B cell (primary cell): Measurements from ENCODE around the gene RBMX2. TPM values are rescaled to one million over a fixed set of nuclear protein-coding genes. Genes with fewer than 3 reads are reported as not detected.
"Not testable (repeated sequence)": the region's sequence is repeated elsewhere in the genome, so short reads cannot be mapped to it uniquely, and the experiment has no call there.

Experiments used
- ATAC-seq: fragments of 200-7000 bp; cut with Tn5 transposase; one replicate; pipeline ENCODE4 v1.10.0; 2021; ENCODE audit warnings: low read depth, mild to moderate bottlenecking, moderate number of reproducible peaks, moderate library complexity
- CTCF ChIA-PET: fragments of 350-600 bp; sonication (Branson Sonifier 250); formaldehyde crosslinking; loops from one replicate; lab custom pipeline; 2021; ENCODE audit warnings: antibody characterized with exemption, inconsistent platforms; lab: Charles Lee
- POLR2A ChIA-PET: fragments of 350-600 bp; sonication (Branson Sonifier 250); formaldehyde crosslinking; loops from one replicate; lab custom pipeline; 2021; ENCODE audit warnings: antibody characterized with exemption; lab: Charles Lee
- DNase-seq: peaks from one replicate; pipeline ENCODE4 v3.0.0; 2013
- H2AFZ ChIP-seq: 2 replicates; pipeline ENCODE4 v1.6.1; 2012; ENCODE audit warnings: mild to moderate bottlenecking, low read depth, low read length; ENCODE audit not compliant: insufficient read depth, poor library complexity, severe bottlenecking
- H3K27ac ChIP-seq, 2 donors: 1 replicate in 1 of 2; 2 replicates in 1 of 2; pipeline ENCODE4 v1.5.1; 2012 to 2013; ENCODE audit warnings: low read length in 2 of 2, mild to moderate bottlenecking in 2 of 2, moderate library complexity in 1 of 2
- H3K27me3 ChIP-seq, 4 experiments: fragments of 200-600 bp in 1 of 4; sonication (generic) in 1 of 4; replicated peaks in 1 of 4; 1 replicate in 2 of 4; 2 replicates in 2 of 4; pipeline versions ENCODE4 v1.6.1 to v1.7.0; 2013 to 2016; ENCODE audit warnings: low read length in 3 of 4, mild to moderate bottlenecking in 2 of 4, mixed read lengths in 1 of 4, moderate library complexity in 1 of 4; ENCODE audit not compliant: insufficient read depth in 4 of 4, control insufficient read depth in 3 of 4; ENCODE audit errors: control extremely low read depth in 1 of 4
- H3K36me3 ChIP-seq, 2 experiments: replicated peaks in 1 of 2; 1 replicate in 1 of 2; 2 replicates in 1 of 2; pipeline versions ENCODE4 v1.6.1 to v1.7.1; 2013; ENCODE audit warnings: low read length in 1 of 2; ENCODE audit not compliant: insufficient read depth in 2 of 2, control insufficient read depth in 1 of 2; ENCODE audit errors: control extremely low read depth in 1 of 2, extremely low read depth in 1 of 2
- H3K4me1 ChIP-seq, 2 donors: fragments of 200-600 bp in 1 of 2; sonication (generic) in 1 of 2; 1 replicate in 1 of 2; 2 replicates in 1 of 2; pipeline versions ENCODE4 v1.5.1 to v1.6.1; 2013 to 2017; ENCODE audit warnings: low read length in 2 of 2; ENCODE audit not compliant: control insufficient read depth in 2 of 2, insufficient read depth in 2 of 2
- H3K4me2 ChIP-seq: replicated peaks from 2 replicates; pipeline ENCODE3; 2012; ENCODE audit warnings: mild to moderate bottlenecking, low read depth, low read length; ENCODE audit not compliant: poor library complexity, severe bottlenecking
- H3K4me3 ChIP-seq, 5 experiments: fragments of 200-600 bp in 1 of 5; sonication (generic) in 1 of 5; 1 replicate in 3 of 5; 2 replicates in 2 of 5; pipeline versions ENCODE4 v1.5.1 to v1.7.0; 2011 to 2016; ENCODE audit warnings: low read length in 4 of 5, mild to moderate bottlenecking in 4 of 5, low read depth in 2 of 5, control low read depth in 1 of 5, moderate library complexity in 1 of 5; ENCODE audit not compliant: insufficient read depth in 1 of 5; ENCODE audit errors: control extremely low read depth in 1 of 5, extremely low read depth in 1 of 5
- H3K79me2 ChIP-seq: fragments of 200-600 bp; sonication (generic); one replicate; pipeline ENCODE4 v1.6.0; 2016; ENCODE audit warnings: low read length; ENCODE audit not compliant: control insufficient read depth, insufficient read depth
- H3K9ac ChIP-seq: fragments of 200-600 bp; sonication (generic); 2 replicates; pipeline ENCODE4 v1.6.1; 2017; ENCODE audit warnings: mild to moderate bottlenecking, low read length, moderate library complexity
- H3K9me3 ChIP-seq, 3 donors: one replicate each; pipeline versions ENCODE4 v1.6.1 to v1.7.1; 2013; ENCODE audit warnings: low read length in 2 of 3; ENCODE audit not compliant: control insufficient read depth in 2 of 3, insufficient read depth in 1 of 3; ENCODE audit errors: control extremely low read depth in 1 of 3
- H4K20me1 ChIP-seq: 2 replicates; pipeline ENCODE4 v1.6.0; 2012; ENCODE audit warnings: mild to moderate bottlenecking, low read length; ENCODE audit not compliant: insufficient read depth, control insufficient read depth, poor library complexity, severe bottlenecking
- H3K27ac Mint-ChIP-seq: one replicate; pipeline ENCODE4 v1.8.0; 2021; ENCODE audit warnings: mixed read lengths
- H3K27me3 Mint-ChIP-seq: one replicate; pipeline ENCODE4 v1.8.0; 2021; ENCODE audit warnings: mixed read lengths
- H3K4me1 Mint-ChIP-seq: one replicate; pipeline ENCODE4 v1.8.0; 2021; ENCODE audit warnings: mixed read lengths
- H3K4me3 Mint-ChIP-seq: one replicate; pipeline ENCODE4 v1.8.0; 2021; ENCODE audit warnings: mixed read lengths
- H3K9me3 Mint-ChIP-seq: one replicate; pipeline ENCODE4 v1.8.0; 2022; ENCODE audit warnings: mixed read lengths; ENCODE audit not compliant: insufficient read depth
- EZH2 ChIP-seq: IDR thresholded peaks from 2 replicates; pipeline ENCODE4 v1.6.1; 2012; ENCODE audit warnings: borderline replicate concordance, low read depth, mild to moderate bottlenecking, moderate library complexity, low read length; ENCODE audit not compliant: insufficient read depth, poor library complexity, severe bottlenecking
- WGBS: methylation state at CpG from one replicate; pipeline ENCODE4 v1.1.5; 2013; ENCODE audit warnings: missing lambda C conversion rate; ENCODE audit not compliant: insufficient coverage; 5-methylcytosine and 5-hydroxymethylcytosine counted together
- intact Hi-C: fragments of 100-400 bp; cut with micrococcal nuclease; formaldehyde crosslinking; loops from one replicate; pipeline ENCODE4 v1.10.0; 2022
- polyA plus RNA-seq: library from polyadenylated mRNA; depleted of rRNA; stranded (reverse); fragments of >200 nt; gene quantifications from 2 replicates; pipeline ENCODE4 v1.2.3, GENCODE V29; 2012
- total RNA-seq, 2 donors: library from RNA; stranded (reverse); fragments of 120-200 nt in 1 of 2; gene quantifications; 1 replicate in 1 of 2; 2 replicates in 1 of 2; pipeline versions ENCODE4 v1.2.3 to v1.2.4, GENCODE V29; 2013 to 2022
- TF ChIP-seq, protein P1 (sequence below): fragments of 200-600 bp; IDR thresholded peaks from one replicate; pipeline ENCODE4 v1.8.0; 2022; ENCODE audit warnings: antibody characterized with exemption, mild to moderate bottlenecking

RBMX2 gene
- total and polyA plus RNA-seq, 2 donors (not counting 1 experiment from before 2014, with no cell fraction given) = 9.8 to 25.2 TPM

GRCh38 chrX:130419263-130419662 is 17.5 kb downstream of the RBMX2 start:
- Mint-ChIP-seq H3K4me1 (no peaks in the 10 kb centered on the region), H3K27me3 (peaks cover 4% of the 10 kb centered on the region), H3K27ac (no peak overlapping the region), H3K9me3 (no peaks in the 10 kb centered on the region), H3K4me3 (no peak overlapping the region)
- no peak overlapping the region for H2AFZ ChIP-seq
- no peaks in the 10 kb centered on the region for H4K20me1 ChIP-seq
- ATAC-seq (no peak), DNase-seq (no peak)
- H3K79me2 ChIP-seq = no peaks in the 10 kb centered on the region
- no peak overlapping the region for H3K9ac ChIP-seq
- CTCF ChIA-PET = no interaction called here
- no peak overlapping the region for H3K4me2 ChIP-seq
- WGBS = 100% methylated on average over 1 of the region's 2 CpGs
- H3K4me1 ChIP-seq = no peaks in the 10 kb centered on the region
- intact Hi-C loops = no loop called here
- H3K4me3 ChIP-seq = no peak overlapping the region
- TF ChIP-seq, protein P1, sequence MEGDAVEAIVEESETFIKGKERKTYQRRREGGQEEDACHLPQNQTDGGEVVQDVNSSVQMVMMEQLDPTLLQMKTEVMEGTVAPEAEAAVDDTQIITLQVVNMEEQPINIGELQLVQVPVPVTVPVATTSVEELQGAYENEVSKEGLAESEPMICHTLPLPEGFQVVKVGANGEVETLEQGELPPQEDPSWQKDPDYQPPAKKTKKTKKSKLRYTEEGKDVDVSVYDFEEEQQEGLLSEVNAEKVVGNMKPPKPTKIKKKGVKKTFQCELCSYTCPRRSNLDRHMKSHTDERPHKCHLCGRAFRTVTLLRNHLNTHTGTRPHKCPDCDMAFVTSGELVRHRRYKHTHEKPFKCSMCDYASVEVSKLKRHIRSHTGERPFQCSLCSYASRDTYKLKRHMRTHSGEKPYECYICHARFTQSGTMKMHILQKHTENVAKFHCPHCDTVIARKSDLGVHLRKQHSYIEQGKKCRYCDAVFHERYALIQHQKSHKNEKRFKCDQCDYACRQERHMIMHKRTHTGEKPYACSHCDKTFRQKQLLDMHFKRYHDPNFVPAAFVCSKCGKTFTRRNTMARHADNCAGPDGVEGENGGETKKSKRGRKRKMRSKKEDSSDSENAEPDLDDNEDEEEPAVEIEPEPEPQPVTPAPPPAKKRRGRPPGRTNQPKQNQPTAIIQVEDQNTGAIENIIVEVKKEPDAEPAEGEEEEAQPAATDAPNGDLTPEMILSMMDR = no peak
- no peak for TF ChIP-seq EZH2
- H3K27me3 ChIP-seq = no peaks in the 10 kb centered on the region
- H3K36me3 ChIP-seq = no peaks in the 10 kb centered on the region
- no peak overlapping the region for H3K27ac ChIP-seq
- no peaks in the 10 kb centered on the region for H3K9me3 ChIP-seq
- POLR2A ChIA-PET = no interaction called here

DNA sequence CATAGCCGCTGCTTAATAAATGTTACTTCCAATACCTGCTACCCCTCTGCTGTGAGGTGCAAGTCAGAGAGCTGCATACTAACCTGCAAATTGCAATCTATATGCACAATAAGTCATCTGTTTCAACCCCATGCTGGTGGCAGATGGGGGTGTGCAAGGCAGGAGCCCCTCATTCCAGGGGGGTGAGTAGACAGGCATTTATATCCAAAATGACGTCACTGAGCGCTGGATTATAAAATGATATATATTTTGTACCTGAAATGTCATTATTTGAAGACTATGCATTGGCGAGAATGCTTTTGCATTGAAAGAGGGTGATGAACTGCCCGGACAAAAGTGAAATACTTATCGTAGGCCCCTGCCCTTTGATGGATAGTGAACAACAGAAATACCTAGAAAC is 24.7 kb downstream of the RBMX2 start:
- CTCF ChIA-PET = no interaction called here
- peaks cover 4% of the 10 kb centered on the region for H3K27me3 Mint-ChIP-seq
- no peaks in the 10 kb centered on the region for H3K4me1 Mint-ChIP-seq

DNA sequence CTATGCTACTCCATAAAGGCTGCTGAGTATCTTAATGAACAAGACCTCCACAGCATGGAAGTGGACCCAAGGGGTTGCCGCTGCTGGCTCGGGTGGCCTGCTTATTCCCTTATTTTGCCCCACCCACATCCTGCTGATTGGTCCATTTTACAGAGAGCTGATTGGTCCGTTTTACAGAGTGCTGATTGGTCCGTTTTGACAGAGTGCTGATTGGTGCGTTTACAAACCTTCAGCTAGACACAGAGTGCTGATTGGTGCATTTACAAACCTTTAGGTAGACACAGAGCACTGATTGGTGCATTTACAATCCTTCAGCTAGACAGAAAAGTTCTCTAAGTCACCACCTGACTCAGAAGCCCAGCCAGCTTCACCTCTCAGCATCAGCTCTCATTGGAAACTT is 27.4 kb downstream of the RBMX2 start:
- not testable (repeated sequence) for H4K20me1 ChIP-seq, DNase-seq
- whole genome bisulfite sequencing = 80% methylated on average over 1 of the region's 5 CpGs

More for the DNA sequence above, 24.7 kb downstream of the RBMX2 start:
- Histone ChIP-seq H3K9ac (no peak overlapping the region), H3K27ac (no peak overlapping the region), H2AFZ (no peak overlapping the region), H3K9me3 (peaks cover 0 to 2% (median 0%) of the 10 kb centered on the region in 3 donors), H3K27me3 (no peaks in the 10 kb centered on the region), H3K4me3 (no peak overlapping the region), H3K79me2 (no peaks in the 10 kb centered on the region), H4K20me1 (no peaks in the 10 kb centered on the region), H3K4me1 (no peaks in the 10 kb centered on the region), H3K4me2 (no peak overlapping the region), H3K36me3 (no peaks in the 10 kb centered on the region)
- DNase-seq (no peak), ATAC-seq (no peak)
- WGBS = 100% methylated on average over 2 of the region's 6 CpGs
- POLR2A ChIA-PET = no interaction called here
- Mint-ChIP-seq H3K4me3 (no peak overlapping the region), H3K27ac (no peak overlapping the region), H3K9me3 (no peaks in the 10 kb centered on the region)
- intact Hi-C loops = no loop called here
- TF ChIP-seq, protein P1 = no peak
- TF ChIP-seq EZH2 = no peak

More for the DNA sequence above, 27.4 kb downstream of the RBMX2 start:
- ATAC-seq, H3K79me2 ChIP-seq, H3K4me2 ChIP-seq, H3K4me1 Mint-ChIP-seq, H3K4me3 ChIP-seq, H3K27me3 ChIP-seq, H2AFZ ChIP-seq, H3K9ac ChIP-seq, H3K9me3 Mint-ChIP-seq, H3K9me3 ChIP-seq, H3K27me3 Mint-ChIP-seq, H3K27ac Mint-ChIP-seq, POLR2A ChIA-PET, H3K4me1 ChIP-seq, H3K4me3 Mint-ChIP-seq, intact Hi-C loops, H3K27ac ChIP-seq, H3K36me3 ChIP-seq, CTCF ChIA-PET: not testable (repeated sequence)
